Measurements from ENCODE around the gene LBR. TPM values are rescaled to one million over a fixed set of nuclear protein-coding genes. Genes with fewer than 3 reads are reported as not detected.

The LBR gene
- total and polyA plus RNA-seq, 2 experiments from 2014 or later = 50.6 to 91.3 TPM

DNA sequence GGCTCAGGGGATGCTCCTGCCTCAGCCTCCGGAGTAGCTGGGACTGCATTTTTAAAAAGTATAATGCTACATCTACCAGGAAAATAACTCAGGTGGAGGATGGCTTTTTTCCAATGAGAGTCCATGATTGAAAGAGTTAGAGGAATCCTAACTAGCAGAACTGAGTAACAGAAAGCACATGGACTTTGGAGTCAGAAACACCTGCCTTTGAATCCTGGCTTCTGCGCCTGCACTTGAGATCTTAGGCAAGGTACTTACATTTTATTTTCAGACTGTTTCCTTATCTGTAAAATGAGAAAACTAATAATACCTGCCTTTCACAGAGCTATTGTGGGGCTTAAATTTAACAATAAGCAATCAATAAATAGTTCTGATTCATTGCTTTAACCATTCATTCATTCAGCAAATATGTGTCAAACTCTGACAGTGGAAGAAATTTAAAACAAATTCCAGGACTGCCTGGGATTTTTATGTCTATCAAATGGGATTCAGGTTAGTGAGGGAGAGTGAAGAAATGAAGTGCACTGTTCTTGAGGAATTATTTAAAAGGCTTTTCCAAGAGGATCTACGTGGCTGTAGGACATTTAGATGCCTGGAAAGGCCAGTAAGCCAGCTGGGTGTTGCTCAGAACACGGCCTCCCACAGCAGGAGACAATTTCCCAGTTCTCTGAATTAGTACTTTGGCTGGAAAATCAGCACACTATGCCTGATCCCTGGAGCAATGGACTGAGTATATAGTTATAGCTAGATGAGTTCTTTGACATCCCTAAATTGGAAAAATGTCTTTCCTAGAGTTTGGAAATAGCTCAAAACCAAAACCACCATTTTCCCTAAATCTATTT lies 12.8 kb upstream of the LBR start:
- Histone ChIP-seq H3K4me2 (no peak overlapping the region), H3K79me2 (replicated peaks; ENCODE audit: insufficient read depth) (no peaks in the 10 kb centered on the region), H3K36me3 (ENCODE audit: insufficient read depth) (no peaks in the 10 kb centered on the region), H3K27ac (ENCODE audit: low read depth) (no peak overlapping the region), H3F3A (replicated peaks; ENCODE audit: low read depth) (no peaks in the 10 kb centered on the region), H3K4me1 (ENCODE audit: insufficient read depth) (no peaks in the 10 kb centered on the region), H3K9me2 (ENCODE audit: insufficient read depth) (no peaks in the 10 kb centered on the region), H3K27me3 (ENCODE audit: insufficient read depth) (no peaks in the 10 kb centered on the region), H3K4me3 (no peak overlapping the region), H4K20me1 (replicated peaks; ENCODE audit: insufficient read depth) (no peaks in the 10 kb centered on the region), H2AFZ (peak overlapping the region; percentile 20; the same call in 1 of the 2 replicates)
- ATAC-seq (no peak), DNase-seq (ENCODE audit: low spot score) (no peak)
- H3K4me1 Mint-ChIP-seq = peaks cover 13% of the 10 kb centered on the region; the same call in 2 of the 3 replicates
- H3K9me3 Mint-ChIP-seq = no peaks in the 10 kb centered on the region
- H3K27me3 Mint-ChIP-seq (ENCODE audit: insufficient read depth, low read depth, poor library complexity) = peaks cover 13% of the 10 kb centered on the region
- H3K36me3 Mint-ChIP-seq (ENCODE audit: low read depth) = no peaks in the 10 kb centered on the region
- TF ChIP-seq CTCF (conservative IDR thresholded peaks at IDR 0.05; ENCODE audit: low read depth in 2 of 2) (no peak), EZH2 (IDR thresholded peaks at IDR 0.05; ENCODE audit: low read depth, unreplicated experiment) (no peak), POLR2AphosphoS5 (IDR thresholded peaks at IDR 0.05; ENCODE audit: low read depth) (no peak), CREB1 (CRISPR knock-in tag; IDR thresholded peaks at IDR 0.05; ENCODE audit: low read depth) (no peak), ZNF114 (CRISPR knock-in tag; IDR thresholded peaks at IDR 0.05) (no peak), ZNF331 (CRISPR knock-in tag; IDR thresholded peaks at IDR 0.05; ENCODE audit: low read depth) (no peak), STAT1 (IDR thresholded peaks at IDR 0.05; ENCODE audit: unreplicated experiment) (no peak), JUNB (IDR thresholded peaks at IDR 0.05; ENCODE audit: unreplicated experiment) (no peak), NANOG (IDR thresholded peaks at IDR 0.05; ENCODE audit: borderline replicate concordance) (no peak), EZH2phosphoT487 (IDR thresholded peaks at IDR 0.05; ENCODE audit: unreplicated experiment) (no peak)
- TF ChIP-seq, protein P1, sequence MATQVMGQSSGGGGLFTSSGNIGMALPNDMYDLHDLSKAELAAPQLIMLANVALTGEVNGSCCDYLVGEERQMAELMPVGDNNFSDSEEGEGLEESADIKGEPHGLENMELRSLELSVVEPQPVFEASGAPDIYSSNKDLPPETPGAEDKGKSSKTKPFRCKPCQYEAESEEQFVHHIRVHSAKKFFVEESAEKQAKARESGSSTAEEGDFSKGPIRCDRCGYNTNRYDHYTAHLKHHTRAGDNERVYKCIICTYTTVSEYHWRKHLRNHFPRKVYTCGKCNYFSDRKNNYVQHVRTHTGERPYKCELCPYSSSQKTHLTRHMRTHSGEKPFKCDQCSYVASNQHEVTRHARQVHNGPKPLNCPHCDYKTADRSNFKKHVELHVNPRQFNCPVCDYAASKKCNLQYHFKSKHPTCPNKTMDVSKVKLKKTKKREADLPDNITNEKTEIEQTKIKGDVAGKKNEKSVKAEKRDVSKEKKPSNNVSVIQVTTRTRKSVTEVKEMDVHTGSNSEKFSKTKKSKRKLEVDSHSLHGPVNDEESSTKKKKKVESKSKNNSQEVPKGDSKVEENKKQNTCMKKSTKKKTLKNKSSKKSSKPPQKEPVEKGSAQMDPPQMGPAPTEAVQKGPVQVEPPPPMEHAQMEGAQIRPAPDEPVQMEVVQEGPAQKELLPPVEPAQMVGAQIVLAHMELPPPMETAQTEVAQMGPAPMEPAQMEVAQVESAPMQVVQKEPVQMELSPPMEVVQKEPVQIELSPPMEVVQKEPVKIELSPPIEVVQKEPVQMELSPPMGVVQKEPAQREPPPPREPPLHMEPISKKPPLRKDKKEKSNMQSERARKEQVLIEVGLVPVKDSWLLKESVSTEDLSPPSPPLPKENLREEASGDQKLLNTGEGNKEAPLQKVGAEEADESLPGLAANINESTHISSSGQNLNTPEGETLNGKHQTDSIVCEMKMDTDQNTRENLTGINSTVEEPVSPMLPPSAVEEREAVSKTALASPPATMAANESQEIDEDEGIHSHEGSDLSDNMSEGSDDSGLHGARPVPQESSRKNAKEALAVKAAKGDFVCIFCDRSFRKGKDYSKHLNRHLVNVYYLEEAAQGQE (IDR thresholded peaks at IDR 0.05; ENCODE audit: unreplicated experiment) = no peak
- TF ChIP-seq, protein P2, sequence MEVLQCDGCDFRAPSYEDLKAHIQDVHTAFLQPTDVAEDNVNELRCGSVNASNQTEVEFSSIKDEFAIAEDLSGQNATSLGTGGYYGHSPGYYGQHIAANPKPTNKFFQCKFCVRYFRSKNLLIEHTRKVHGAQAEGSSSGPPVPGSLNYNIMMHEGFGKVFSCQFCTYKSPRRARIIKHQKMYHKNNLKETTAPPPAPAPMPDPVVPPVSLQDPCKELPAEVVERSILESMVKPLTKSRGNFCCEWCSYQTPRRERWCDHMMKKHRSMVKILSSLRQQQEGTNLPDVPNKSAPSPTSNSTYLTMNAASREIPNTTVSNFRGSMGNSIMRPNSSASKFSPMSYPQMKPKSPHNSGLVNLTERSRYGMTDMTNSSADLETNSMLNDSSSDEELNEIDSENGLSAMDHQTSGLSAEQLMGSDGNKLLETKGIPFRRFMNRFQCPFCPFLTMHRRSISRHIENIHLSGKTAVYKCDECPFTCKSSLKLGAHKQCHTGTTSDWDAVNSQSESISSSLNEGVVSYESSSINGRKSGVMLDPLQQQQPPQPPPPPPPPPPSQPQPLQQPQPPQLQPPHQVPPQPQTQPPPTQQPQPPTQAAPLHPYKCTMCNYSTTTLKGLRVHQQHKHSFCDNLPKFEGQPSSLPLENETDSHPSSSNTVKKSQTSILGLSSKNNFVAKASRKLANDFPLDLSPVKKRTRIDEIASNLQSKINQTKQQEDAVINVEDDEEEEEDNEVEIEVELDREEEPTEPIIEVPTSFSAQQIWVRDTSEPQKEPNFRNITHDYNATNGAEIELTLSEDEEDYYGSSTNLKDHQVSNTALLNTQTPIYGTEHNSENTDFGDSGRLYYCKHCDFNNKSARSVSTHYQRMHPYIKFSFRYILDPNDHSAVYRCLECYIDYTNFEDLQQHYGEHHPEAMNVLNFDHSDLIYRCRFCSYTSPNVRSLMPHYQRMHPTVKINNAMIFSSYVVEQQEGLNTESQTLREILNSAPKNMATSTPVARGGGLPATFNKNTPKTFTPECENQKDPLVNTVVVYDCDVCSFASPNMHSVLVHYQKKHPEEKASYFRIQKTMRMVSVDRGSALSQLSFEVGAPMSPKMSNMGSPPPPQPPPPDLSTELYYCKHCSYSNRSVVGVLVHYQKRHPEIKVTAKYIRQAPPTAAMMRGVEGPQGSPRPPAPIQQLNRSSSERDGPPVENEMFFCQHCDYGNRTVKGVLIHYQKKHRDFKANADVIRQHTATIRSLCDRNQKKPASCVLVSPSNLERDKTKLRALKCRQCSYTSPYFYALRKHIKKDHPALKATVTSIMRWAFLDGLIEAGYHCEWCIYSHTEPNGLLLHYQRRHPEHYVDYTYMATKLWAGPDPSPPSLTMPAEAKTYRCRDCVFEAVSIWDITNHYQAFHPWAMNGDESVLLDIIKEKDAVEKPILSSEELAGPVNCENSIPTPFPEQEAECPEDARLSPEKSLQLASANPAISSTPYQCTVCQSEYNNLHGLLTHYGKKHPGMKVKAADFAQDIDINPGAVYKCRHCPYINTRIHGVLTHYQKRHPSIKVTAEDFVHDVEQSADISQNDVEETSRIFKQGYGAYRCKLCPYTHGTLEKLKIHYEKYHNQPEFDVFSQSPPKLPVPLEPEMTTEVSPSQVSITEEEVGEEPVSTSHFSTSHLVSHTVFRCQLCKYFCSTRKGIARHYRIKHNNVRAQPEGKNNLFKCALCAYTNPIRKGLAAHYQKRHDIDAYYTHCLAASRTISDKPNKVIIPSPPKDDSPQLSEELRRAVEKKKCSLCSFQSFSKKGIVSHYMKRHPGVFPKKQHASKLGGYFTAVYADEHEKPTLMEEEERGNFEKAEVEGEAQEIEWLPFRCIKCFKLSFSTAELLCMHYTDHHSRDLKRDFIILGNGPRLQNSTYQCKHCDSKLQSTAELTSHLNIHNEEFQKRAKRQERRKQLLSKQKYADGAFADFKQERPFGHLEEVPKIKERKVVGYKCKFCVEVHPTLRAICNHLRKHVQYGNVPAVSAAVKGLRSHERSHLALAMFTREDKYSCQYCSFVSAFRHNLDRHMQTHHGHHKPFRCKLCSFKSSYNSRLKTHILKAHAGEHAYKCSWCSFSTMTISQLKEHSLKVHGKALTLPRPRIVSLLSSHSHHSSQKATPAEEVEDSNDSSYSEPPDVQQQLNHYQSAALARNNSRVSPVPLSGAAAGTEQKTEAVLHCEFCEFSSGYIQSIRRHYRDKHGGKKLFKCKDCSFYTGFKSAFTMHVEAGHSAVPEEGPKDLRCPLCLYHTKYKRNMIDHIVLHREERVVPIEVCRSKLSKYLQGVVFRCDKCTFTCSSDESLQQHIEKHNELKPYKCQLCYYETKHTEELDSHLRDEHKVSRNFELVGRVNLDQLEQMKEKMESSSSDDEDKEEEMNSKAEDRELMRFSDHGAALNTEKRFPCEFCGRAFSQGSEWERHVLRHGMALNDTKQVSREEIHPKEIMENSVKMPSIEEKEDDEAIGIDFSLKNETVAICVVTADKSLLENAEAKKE (CRISPR knock-in tag; IDR thresholded peaks at IDR 0.05) = no peak
- TF ChIP-seq, protein P3, sequence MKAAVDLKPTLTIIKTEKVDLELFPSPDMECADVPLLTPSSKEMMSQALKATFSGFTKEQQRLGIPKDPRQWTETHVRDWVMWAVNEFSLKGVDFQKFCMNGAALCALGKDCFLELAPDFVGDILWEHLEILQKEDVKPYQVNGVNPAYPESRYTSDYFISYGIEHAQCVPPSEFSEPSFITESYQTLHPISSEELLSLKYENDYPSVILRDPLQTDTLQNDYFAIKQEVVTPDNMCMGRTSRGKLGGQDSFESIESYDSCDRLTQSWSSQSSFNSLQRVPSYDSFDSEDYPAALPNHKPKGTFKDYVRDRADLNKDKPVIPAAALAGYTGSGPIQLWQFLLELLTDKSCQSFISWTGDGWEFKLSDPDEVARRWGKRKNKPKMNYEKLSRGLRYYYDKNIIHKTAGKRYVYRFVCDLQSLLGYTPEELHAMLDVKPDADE (IDR thresholded peaks at IDR 0.05) = no peak
- H3K4me3 Mint-ChIP-seq = no peak overlapping the region
- no peak overlapping the region for H3K27ac Mint-ChIP-seq

Measured in GM23338 (cell line).